Measurements from ENCODE around the gene JCHAIN. TPM values are rescaled to one million over a fixed set of nuclear protein-coding genes. Genes with fewer than 3 reads are reported as not detected.
"Not testable (repeated sequence)": the region's sequence is repeated elsewhere in the genome, so short reads cannot be mapped to it uniquely, and the experiment has no call there.

JCHAIN gene
- total RNA-seq, 1 donor from 2014 or later = 2.7 TPM

DNA sequence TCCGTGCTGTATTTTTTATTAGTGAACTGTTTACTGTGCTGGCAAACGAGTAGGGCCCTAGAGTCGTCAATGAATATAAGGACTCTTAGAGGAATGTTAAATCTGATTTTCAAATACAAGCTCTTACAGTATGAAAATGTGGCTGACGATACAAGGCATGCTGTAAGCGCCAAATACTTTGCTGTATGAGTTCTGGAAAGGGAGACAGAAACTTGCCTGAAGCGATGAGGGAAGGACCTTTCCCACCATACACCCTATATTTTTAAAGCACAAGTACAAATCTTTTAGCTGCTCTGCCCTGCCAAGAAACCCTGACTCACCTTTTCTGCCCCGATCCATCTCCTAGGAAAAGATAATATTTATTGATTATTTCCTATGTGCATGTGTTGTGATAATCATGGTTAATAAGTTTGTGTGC is 39.7 kb upstream of the JCHAIN start:
- Histone ChIP-seq H3K4me1 (peaks cover 22% of the 10 kb centered on the region), H3K4me3 (peak overlapping the region; percentile 64 to 81), H3K27me3 (no peaks in the 10 kb centered on the region), H3K27ac (peak overlapping the region; percentile 92), H3K9me3 (no peaks in the 10 kb centered on the region), H3K36me3 (no peaks in the 10 kb centered on the region)
- intact Hi-C loops (cut with DNase I) = no loop called here
- no peak for DNase-seq (ENCODE audit: extremely low spot score in 2 of 2)
- TF ChIP-seq CTCF (IDR thresholded peaks at IDR 0.05) = no peak
- no peak for TF ChIP-seq POLR2A (IDR thresholded peaks at IDR 0.05)
- TF ChIP-seq POLR2AphosphoS5 (IDR thresholded peaks at IDR 0.05; ENCODE audit: insufficient read depth in 1 of 2, low read depth in 1 of 2) = no peak

GRCh38 chr4:70705183-70706043 is 39.1 kb upstream of the JCHAIN start:
- Histone ChIP-seq H3K4me3 (peak overlapping the region; percentile 64 to 81), H3K4me1 (peaks cover 22% of the 10 kb centered on the region), H3K27ac (peak overlapping the region; percentile 92), H3K27me3 (no peaks in the 10 kb centered on the region), H3K36me3 (no peaks in the 10 kb centered on the region), H3K9me3 (no peaks in the 10 kb centered on the region)
- DNase-seq (ENCODE audit: extremely low spot score in 2 of 2) = no peak
- TF ChIP-seq POLR2AphosphoS5 (IDR thresholded peaks at IDR 0.05; ENCODE audit: insufficient read depth in 1 of 2, low read depth in 1 of 2) (peak in 1 of 2 donors; percentile 80), POLR2A (IDR thresholded peaks at IDR 0.05) (no peak)
- intact Hi-C loops (cut with DNase I) = no loop called here

GRCh38 chr4:70704931-70705182 is 38.5 kb upstream of the JCHAIN start:
- intact Hi-C loops (cut with DNase I) = loop anchor here (1.0 kb wide), 1 partner anchor 17 kb away; the partner anchor contains the start of gene UTP3
- Histone ChIP-seq H3K9me3 (no peaks in the 10 kb centered on the region), H3K36me3 (no peaks in the 10 kb centered on the region), H3K27me3 (no peaks in the 10 kb centered on the region), H3K27ac (peak overlapping the region; percentile 92), H3K4me1 (peaks cover 22% of the 10 kb centered on the region), H3K4me3 (peak overlapping the region; percentile 64 to 81)
- DNase-seq (ENCODE audit: extremely low spot score in 2 of 2) = no peak
- no peak for TF ChIP-seq POLR2A (IDR thresholded peaks at IDR 0.05)

DNA sequence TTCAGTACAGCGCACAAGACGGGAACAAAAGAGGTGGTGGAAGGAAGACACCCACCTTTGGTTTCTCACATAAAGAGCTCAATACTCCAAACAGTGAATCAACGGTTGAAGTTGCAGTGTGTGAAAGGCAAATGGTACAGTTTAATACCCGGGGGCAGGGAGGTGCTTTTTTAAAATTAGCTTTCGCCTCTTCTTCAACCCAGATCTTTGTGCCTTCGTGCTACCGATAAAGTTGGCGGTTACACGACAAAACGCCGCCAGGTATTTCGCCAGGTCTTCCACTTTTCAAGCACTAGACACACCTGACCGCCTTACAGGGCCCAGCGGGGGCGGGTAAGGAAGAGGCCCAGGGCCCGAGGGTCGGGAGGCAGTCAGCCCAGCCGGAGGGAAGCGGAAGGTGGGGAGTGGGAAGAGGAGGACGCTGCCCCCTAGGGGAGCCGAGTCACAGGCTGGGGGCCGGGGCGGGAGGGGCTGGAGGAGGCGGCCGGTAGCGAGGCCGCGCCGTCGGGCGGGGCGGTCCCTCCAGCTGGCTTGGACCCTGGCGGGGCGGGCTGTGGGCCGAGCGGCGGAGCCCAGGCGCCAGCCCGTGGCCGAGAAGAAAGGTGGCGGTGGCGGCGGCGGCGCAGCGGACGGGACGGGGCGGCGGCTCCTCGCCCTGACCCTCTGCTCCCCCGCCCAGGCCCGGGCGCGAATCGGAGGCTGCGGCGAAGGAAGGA is 38.1 kb upstream of the JCHAIN start:
- no peaks in the 10 kb centered on the region for H3K36me3 ChIP-seq
- intact Hi-C loops (cut with DNase I) = loop anchor here (1.0 kb wide), 1 partner anchor 16 kb away; the partner anchor contains the start of gene UTP3
- TF ChIP-seq POLR2AphosphoS5 (IDR thresholded peaks at IDR 0.05; ENCODE audit: insufficient read depth in 1 of 2, low read depth in 1 of 2) (peak in 1 of 2 donors; percentile 29), POLR2A (IDR thresholded peaks at IDR 0.05) (no peak)
- H3K27ac ChIP-seq = peak overlapping the region; percentile 92
- H3K9me3 ChIP-seq = no peaks in the 10 kb centered on the region
- H3K4me1 ChIP-seq = peaks cover 22% of the 10 kb centered on the region
- no peaks in the 10 kb centered on the region for H3K27me3 ChIP-seq
- H3K4me3 ChIP-seq = peak overlapping the region; percentile 64 to 81
- no peak for DNase-seq (ENCODE audit: extremely low spot score in 2 of 2)

GRCh38 chr4:70703619-70704214 is 37.4 kb upstream of the JCHAIN start:
- no peak for DNase-seq (ENCODE audit: extremely low spot score in 2 of 2)
- H3K27me3 ChIP-seq = no peaks in the 10 kb centered on the region
- H3K36me3 ChIP-seq = no peaks in the 10 kb centered on the region
- H3K4me1 ChIP-seq = peaks cover 22% of the 10 kb centered on the region
- intact Hi-C loops (cut with DNase I) = loop anchor here (1.0 kb wide), 1 partner anchor 15 kb away; the partner anchor contains the start of gene UTP3
- peak overlapping the region; percentile 64 to 81 for H3K4me3 ChIP-seq
- H3K9me3 ChIP-seq = no peaks in the 10 kb centered on the region
- no peak for TF ChIP-seq POLR2A (IDR thresholded peaks at IDR 0.05)
- no peak for TF ChIP-seq CTCF (IDR thresholded peaks at IDR 0.05)
- no peak for TF ChIP-seq POLR2AphosphoS5 (IDR thresholded peaks at IDR 0.05; ENCODE audit: insufficient read depth in 1 of 2, low read depth in 1 of 2)
- H3K27ac ChIP-seq = peak overlapping the region; percentile 92

DNA sequence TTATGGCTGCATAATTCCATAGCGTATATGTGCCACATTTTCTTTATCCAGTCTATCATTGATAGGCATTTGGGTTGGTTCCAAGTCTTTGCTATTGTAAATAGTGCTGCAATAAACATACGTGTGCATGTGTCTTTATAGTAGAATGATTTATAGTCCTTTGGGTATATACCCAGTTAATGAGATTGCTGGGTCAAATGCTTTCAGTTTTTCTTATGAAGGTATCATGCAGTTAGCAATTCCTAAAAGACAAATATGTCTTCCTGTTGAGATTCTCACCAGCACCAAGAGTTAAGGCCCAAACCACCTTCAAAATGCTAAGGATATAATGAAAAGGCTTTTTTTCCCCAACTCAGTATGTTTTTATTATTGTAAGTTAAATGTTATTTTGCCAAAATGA is 36.3 kb upstream of the JCHAIN start:
- DNase-seq (ENCODE audit: extremely low spot score in 2 of 2); H3K9me3 ChIP-seq; H3K27me3 ChIP-seq; intact Hi-C loops (cut with DNase I); H3K36me3 ChIP-seq; H3K4me3 ChIP-seq; H3K27ac ChIP-seq: not testable (repeated sequence)
- peaks cover 22% of the 10 kb centered on the region for H3K4me1 ChIP-seq

All from vagina (tissue), 2 donors.